WTC11 (cell line): ENCODE measurements around the gene SMAD3. TPM values are rescaled to one million over a fixed set of nuclear protein-coding genes. Genes with fewer than 3 reads are reported as not detected.
A peak's percentile ranks its signal among the peaks of the same experiment; 100 is the strongest.

Source experiments
- ATAC-seq: fragments of 200-7000 bp; cut with Tn5 transposase; 2 replicates; pipeline ENCODE4 v1.10.0; 2021; ENCODE audit warnings: mild to moderate bottlenecking, moderate library complexity
- CTCF ChIA-PET: fragments of 300-600 bp; sonication (Branson Sonifier 250); formaldehyde crosslinking; loops from one replicate; lab custom pipeline; 2021; ENCODE audit warnings: antibody characterized with exemption; lab: Charles Lee
- POLR2A ChIA-PET: fragments of 350-600 bp; sonication (Branson Sonifier 250); formaldehyde crosslinking; loops from one replicate; lab custom pipeline; 2021; ENCODE audit warnings: antibody characterized with exemption; lab: Charles Lee
- DNase-seq: peaks from one replicate; pipeline ENCODE4 v3.0.0; 2021; ENCODE audit warnings: low spot score
- H3K27ac Mint-ChIP-seq: 2 replicates; pipeline ENCODE4 v1.8.0; 2021; ENCODE audit warnings: mixed read lengths
- H3K27me3 Mint-ChIP-seq: 2 replicates; pipeline ENCODE4 v1.8.0; 2021; ENCODE audit warnings: low read depth, mild to moderate bottlenecking, moderate library complexity, mixed read lengths
- H3K36me3 Mint-ChIP-seq: 2 replicates; pipeline ENCODE4 v1.8.0; 2021; ENCODE audit warnings: mixed read lengths
- H3K4me1 Mint-ChIP-seq: 2 replicates; pipeline ENCODE4 v1.8.0; 2022; ENCODE audit warnings: mixed read lengths
- H3K4me3 Mint-ChIP-seq: 2 replicates; pipeline ENCODE4 v1.8.0; 2021; ENCODE audit warnings: mild to moderate bottlenecking, moderate library complexity, mixed read lengths
- H3K9me3 Mint-ChIP-seq: 2 replicates; pipeline ENCODE4 v1.8.0; 2021; ENCODE audit warnings: mixed read lengths
- AFF4 ChIP-seq: sonication (generic); formaldehyde crosslinking; IDR thresholded peaks from 2 replicates; pipeline ENCODE4 v1.8.1; 2023; ENCODE audit warnings: mild to moderate bottlenecking, missing genetic modification reagents, borderline replicate concordance
- EMX1 ChIP-seq: fragments of 250-450 bp; sonication (Bioruptor Pico); IDR thresholded peaks from 2 replicates; pipeline ENCODE4 v1.8.0; 2021; ENCODE audit warnings: mild to moderate bottlenecking
- HMGA2 ChIP-seq: fragments of 250-450 bp; sonication (Bioruptor Pico); IDR thresholded peaks from 2 replicates; pipeline ENCODE4 v1.4.0; 2021; ENCODE audit warnings: mild to moderate bottlenecking, moderate library complexity
- HMGXB4 ChIP-seq: sonication (generic); formaldehyde crosslinking; IDR thresholded peaks from 2 replicates; pipeline ENCODE4 v1.8.1; 2023; ENCODE audit warnings: mild to moderate bottlenecking, moderate library complexity, missing genetic modification reagents
- JUN ChIP-seq: sonication (generic); formaldehyde crosslinking; IDR thresholded peaks from 2 replicates; pipeline ENCODE4 v1.8.0; 2023; ENCODE audit warnings: mild to moderate bottlenecking, missing genetic modification reagents
- NR3C1 ChIP-seq: sonication (generic); formaldehyde crosslinking; conservative IDR thresholded peaks from 2 replicates; pipeline ENCODE4 v1.8.1; 2023; ENCODE audit warnings: low read depth, mild to moderate bottlenecking, missing genetic modification reagents
- USF2 ChIP-seq: sonication (generic); formaldehyde crosslinking; IDR thresholded peaks from 2 replicates; pipeline ENCODE4 v1.8.1; 2023; ENCODE audit warnings: mild to moderate bottlenecking, missing genetic modification reagents, moderate library complexity
- total RNA-seq: library from RNA; stranded (reverse); gene quantifications from 3 replicates; pipeline ENCODE4 v1.2.3, GENCODE V29; 2021
- TF ChIP-seq, protein P1 (sequence below): sonication (generic); formaldehyde crosslinking; IDR thresholded peaks from 2 replicates; pipeline ENCODE4 v1.8.1; 2023; ENCODE audit warnings: mild to moderate bottlenecking, missing genetic modification reagents
- TF ChIP-seq, protein P2 (sequence below): sonication (generic); formaldehyde crosslinking; conservative IDR thresholded peaks from 2 replicates; pipeline ENCODE4 v1.8.1; 2023; ENCODE audit warnings: mild to moderate bottlenecking, low read depth, missing genetic modification reagents, moderate library complexity

The SMAD3 gene
- total RNA-seq, 1 experiment from 2014 or later: 34.6 TPM

- no peak for TF ChIP-seq EMX1 (CRISPR knock-in tag)
- TF ChIP-seq, protein P1, sequence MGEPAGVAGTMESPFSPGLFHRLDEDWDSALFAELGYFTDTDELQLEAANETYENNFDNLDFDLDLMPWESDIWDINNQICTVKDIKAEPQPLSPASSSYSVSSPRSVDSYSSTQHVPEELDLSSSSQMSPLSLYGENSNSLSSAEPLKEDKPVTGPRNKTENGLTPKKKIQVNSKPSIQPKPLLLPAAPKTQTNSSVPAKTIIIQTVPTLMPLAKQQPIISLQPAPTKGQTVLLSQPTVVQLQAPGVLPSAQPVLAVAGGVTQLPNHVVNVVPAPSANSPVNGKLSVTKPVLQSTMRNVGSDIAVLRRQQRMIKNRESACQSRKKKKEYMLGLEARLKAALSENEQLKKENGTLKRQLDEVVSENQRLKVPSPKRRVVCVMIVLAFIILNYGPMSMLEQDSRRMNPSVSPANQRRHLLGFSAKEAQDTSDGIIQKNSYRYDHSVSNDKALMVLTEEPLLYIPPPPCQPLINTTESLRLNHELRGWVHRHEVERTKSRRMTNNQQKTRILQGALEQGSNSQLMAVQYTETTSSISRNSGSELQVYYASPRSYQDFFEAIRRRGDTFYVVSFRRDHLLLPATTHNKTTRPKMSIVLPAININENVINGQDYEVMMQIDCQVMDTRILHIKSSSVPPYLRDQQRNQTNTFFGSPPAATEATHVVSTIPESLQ (CRISPR knock-in tag): no peak
- no peak for TF ChIP-seq HMGA2 (CRISPR knock-in tag)
- TF ChIP-seq, protein P2, sequence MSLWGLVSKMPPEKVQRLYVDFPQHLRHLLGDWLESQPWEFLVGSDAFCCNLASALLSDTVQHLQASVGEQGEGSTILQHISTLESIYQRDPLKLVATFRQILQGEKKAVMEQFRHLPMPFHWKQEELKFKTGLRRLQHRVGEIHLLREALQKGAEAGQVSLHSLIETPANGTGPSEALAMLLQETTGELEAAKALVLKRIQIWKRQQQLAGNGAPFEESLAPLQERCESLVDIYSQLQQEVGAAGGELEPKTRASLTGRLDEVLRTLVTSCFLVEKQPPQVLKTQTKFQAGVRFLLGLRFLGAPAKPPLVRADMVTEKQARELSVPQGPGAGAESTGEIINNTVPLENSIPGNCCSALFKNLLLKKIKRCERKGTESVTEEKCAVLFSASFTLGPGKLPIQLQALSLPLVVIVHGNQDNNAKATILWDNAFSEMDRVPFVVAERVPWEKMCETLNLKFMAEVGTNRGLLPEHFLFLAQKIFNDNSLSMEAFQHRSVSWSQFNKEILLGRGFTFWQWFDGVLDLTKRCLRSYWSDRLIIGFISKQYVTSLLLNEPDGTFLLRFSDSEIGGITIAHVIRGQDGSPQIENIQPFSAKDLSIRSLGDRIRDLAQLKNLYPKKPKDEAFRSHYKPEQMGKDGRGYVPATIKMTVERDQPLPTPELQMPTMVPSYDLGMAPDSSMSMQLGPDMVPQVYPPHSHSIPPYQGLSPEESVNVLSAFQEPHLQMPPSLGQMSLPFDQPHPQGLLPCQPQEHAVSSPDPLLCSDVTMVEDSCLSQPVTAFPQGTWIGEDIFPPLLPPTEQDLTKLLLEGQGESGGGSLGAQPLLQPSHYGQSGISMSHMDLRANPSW (CRISPR knock-in tag): no peak
- no peak for TF ChIP-seq AFF4
- TF ChIP-seq, all 79 proteins: peak for 5
Measured at GRCh38 chr15:67064607-67065530, 533 bp upstream of the SMAD3 start (continued).

GRCh38 chr15:67066041-67066958 lies 898 bp downstream of the SMAD3 start:
- H3K4me3 Mint-ChIP-seq: peak overlapping the region; percentile 92
- H3K4me1 Mint-ChIP-seq: peaks cover 60% of the 10 kb centered on the region
- H3K27me3 Mint-ChIP-seq: peaks cover 31% of the 10 kb centered on the region
- ChIA-PET POLR2A (interaction anchor here (0.6 to 1.2 kb wide), 5 partner anchors 29 to 188 kb away, joined by 3 to 4 read pairs (median 3); partner anchors contain the start of genes AAGAB and IQCH), CTCF (interaction anchor here (0.7 to 1.3 kb wide), 4 partner anchors 36 to 120 kb away, joined by 3 to 6 read pairs (median 4); no protein-coding TSS in a partner anchor)
- peaks cover 5% of the 10 kb centered on the region for H3K36me3 Mint-ChIP-seq
- no peak for ATAC-seq
- DNase-seq: no peak
- TF ChIP-seq HMGXB4: peak; percentile 27; the same call in 1 of the 2 replicates
- TF ChIP-seq JUN: 0 out of 2 replicates have a peak, but pooled peaks have one; percentile 11
- no peak for TF ChIP-seq USF2 (CRISPR knock-in tag)
- TF ChIP-seq NR3C1 (CRISPR knock-in tag): 0 out of 2 replicates have a peak, but pooled peaks have one; percentile 28
- no peaks in the 10 kb centered on the region for H3K9me3 Mint-ChIP-seq
- peak overlapping the region; percentile 77; the same call in 1 of the 2 replicates for H3K27ac Mint-ChIP-seq
